Hematopoietic multipotent progenitor cell treated with erythropoietin and hydrocortisone succinate and interleukin-3 and kit ligand, for 15 days (in vitro differentiated cells): ENCODE measurements around the gene TLK1.

ENCODE experiments used
- DNase-seq: peaks from one replicate; pipeline ENCODE4 v3.0.0-alpha.2; 2015; ENCODE audit warnings: low spot score

Gene TLK1

DNA sequence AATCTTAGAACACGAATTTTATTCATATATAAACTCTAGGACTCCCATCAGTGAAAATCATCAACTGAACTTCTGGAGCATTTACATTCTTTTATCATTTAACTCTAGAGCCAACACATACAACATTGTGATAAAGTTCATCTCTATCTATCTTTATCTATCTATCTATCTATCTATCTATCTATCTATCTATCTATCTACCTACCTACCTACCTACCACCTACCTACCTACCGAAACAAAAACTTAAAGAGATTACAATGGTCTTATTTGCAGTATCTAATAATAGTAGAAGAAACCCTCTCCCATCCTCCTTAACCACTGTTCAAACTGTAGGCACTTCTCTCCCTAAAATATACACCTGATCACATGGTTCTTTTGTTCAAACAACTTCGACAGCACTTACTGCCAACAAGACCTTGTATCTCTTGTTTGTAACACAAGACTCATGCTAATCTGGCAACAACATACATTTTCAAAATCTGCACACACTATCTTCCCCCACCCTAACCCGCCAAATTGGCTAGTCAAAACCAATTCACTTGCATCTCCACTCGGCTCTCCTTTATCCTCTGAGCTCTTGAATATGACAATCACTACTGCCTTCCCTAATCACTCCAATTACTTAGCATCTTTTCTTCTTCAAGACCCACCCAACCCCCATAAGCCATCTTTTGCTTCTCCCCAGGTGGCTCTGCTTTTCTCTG is 162.6 kb downstream of the TLK1 start:
- DNase-seq = no peak

DNA sequence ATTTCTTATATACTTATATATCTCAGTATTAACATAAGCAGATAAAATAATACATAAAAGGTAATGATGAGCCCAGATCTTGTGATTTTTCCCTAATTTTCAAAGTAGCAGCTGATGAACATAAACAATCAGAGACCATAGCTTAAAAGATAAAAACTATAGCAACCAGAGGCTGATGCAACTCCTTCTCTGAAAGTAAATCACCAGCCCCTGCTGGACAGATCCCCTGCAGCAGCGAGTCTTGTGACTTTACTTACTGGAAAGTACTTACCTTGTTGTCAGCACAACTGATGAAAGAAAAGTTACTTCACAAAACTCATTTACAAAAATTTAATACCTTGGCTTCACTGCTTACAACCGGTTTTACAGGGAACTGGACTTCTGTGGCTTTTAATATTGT is 164.4 kb downstream of the TLK1 start:
- DNase-seq = no peak

DNA sequence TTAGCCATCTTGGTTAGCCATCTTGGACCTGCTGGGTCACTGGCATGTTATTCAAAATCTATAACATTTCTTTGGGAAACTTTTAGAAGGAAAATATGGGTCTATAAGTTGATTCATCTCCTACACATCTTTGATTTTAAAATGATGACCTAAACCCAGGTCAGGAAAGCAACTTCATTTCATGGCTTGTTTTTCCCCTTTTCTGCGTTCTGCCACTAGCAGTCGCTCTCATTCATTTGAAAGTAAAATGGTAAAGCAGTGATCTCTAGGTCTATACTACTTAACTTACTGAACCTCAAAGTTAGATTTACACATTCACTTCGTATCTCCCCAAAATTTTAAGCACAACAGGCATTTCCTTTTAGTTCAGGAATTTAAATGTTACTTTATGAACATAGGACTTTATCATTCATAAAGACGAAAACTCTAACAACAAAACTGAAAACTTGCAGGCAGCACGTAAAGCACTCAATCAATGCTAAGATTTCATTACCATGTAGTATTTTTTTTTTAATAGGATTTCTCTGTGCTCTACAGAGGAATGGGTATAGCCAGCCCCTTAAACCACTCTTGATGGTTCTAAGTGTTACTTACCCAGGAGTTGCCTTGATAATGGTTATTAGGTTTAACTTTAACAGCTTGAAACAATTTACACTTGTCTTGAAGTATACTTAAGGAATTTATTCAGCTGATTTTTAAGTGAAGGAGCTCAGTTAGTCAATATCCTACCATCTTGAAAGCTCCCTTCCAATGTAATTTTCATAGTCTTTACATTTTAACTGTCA is 169.1 kb downstream of the TLK1 start:
- DNase-seq = no peak

DNA sequence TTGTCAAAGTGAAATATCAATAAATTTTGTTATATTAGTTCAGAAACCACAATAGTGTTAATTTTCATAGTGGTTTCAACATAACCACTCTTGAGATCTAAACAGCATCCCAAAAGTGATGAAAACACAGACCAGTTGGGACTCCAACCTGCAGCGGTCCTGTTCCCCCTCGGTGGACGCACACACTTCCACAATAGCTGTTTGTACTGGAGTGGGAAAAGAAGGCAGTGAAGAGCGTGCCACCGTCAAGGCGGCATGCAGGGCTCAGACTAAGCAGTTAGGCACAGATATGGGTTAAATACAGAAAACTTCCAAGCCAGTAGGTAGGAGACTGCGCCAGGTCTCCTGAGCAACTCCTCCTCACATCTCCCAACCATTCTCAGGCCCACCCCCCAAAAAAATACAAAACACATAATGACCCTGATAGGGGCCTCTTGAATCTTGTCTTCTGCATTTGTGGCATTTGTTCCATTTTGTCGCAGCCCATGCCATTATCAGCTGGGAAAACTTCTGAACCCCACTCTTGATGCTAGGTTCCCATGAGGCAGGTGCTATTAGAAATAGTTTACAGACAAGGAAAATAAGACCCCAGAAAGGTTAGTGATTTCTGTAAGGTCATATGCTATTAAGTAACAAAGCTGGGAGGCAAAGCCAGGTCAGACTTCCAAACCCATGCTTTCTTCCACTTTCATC is 174.0 kb downstream of the TLK1 start:
- DNase-seq = no peak

DNA sequence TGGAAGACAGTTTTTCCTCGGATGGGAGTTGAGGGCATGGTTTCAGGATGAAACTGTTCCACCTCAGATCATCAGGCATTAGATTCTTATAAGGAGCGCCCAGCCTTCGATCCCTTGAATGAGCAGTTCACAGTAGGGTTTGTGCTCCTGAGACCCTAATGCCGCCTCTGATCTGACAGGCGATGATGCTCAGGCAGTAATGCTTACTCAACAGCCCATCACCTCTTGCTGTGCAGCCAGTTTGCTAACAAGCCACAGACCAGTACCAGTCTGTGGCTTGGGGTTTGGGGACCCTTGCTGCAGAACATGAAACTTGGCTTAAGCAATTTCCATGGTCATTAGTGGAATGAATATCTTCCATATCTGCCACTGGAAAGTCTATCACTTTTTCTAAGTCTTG is 175.3 kb downstream of the TLK1 start:
- no peak for DNase-seq

DNA sequence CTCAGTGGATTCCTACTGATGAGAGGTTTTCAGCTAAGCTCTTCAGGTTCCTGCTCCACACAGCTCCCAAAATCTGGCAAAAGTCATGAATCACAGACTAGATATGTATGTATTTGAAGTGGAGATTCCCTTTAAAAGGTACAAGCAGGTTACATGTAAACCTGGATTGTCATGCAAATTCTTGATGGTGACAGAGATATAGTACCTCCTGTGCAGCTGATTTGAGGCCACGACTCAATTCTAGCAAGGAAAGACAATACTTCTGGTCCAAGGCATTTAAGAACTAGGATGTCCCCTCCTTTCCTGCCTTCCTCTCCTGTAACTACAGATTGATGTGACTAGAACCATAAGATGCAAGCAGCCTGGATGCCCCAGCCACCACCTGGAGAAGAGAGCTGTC is 176.6 kb downstream of the TLK1 start:
- no peak for DNase-seq

DNA sequence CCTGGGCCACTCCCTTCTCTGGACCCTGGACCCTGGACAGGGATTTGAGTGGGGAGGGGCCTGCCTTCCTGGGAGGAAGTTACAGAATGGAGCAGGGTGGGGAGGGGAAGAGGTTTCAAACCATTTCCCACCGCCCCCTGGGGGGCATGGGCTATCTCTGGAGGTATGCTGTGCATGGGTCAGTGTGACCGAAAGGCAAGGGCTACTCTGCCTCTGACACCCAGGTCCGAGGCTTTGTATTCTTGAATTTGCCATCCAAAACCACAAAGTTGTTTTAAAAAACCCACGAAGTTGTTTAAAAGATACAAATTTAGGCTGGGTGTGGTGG is 184.8 kb downstream of the TLK1 start:
- no peak for DNase-seq

DNA sequence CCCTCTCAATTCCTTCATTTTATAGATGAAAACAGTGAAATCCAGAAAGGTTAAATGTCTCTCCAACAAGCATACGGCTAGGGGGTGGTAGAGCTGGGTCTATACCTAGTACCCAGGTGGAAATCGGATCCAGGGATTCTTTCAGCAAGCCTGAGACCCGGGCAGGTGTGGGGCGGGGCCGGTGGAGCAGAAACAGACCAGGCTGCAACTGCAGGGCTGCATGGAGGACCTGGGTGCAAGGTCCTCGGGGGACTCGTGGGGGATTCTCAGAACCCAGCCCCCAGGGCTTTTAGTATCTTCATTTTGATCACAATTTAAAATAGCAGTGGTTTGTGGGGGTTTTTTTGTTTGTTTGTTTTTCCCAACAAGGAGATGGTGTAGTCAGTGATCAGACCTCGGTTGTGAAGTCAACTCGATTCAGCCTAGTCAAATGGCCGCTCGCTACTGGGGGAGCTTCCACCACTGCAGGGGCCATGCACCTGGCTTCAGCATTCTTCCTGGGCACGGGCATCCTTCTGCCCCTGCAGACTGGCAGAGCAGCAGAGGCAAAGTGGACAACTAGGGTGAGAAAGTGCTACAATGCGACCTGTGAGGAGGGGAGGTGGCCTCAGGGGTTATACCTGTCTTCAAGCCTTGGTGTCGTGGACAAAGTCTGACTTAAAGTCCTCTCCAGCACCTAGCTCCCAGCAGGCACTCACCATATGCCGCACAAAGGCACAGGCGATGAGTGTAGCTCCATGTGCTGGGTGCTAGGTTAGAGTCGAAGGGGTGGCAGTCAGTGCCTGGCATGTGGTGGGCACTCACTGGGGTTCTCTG is 185.4 kb downstream of the TLK1 start:
- no peak for DNase-seq

DNA sequence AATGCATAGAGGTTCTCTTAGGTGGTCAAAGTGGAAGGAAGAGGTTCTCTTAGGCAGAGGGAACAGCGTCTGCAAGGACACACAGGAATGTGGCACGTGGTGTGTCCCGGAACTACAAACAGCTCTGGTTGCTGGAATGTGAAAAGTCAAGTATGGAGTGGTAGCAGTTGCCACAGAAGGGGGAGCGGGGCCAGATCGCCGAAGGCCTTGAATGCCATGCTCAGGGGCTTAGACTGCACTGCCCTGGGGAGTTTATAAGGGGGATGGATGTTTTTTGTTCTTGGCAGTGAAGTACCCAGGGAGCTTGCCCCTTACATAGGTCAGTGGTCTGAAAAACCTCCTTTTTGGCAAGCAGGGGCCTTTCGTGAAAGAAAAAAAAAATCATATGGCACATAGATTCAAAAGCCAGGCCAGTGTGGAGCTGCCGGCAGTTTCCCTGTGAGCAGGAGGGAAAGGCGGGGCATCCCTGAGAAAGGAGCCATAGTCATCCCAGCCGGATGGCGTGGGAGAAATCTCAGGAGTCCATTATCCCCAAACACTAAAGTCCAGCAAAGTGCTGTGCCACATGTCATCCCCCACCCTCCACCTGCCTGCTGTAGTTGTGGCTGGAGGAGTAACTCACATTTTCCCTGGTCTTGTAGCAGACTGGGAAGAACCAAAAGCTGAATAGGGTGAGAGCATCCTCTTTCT is 186.2 kb downstream of the TLK1 start:
- no peak for DNase-seq

DNA sequence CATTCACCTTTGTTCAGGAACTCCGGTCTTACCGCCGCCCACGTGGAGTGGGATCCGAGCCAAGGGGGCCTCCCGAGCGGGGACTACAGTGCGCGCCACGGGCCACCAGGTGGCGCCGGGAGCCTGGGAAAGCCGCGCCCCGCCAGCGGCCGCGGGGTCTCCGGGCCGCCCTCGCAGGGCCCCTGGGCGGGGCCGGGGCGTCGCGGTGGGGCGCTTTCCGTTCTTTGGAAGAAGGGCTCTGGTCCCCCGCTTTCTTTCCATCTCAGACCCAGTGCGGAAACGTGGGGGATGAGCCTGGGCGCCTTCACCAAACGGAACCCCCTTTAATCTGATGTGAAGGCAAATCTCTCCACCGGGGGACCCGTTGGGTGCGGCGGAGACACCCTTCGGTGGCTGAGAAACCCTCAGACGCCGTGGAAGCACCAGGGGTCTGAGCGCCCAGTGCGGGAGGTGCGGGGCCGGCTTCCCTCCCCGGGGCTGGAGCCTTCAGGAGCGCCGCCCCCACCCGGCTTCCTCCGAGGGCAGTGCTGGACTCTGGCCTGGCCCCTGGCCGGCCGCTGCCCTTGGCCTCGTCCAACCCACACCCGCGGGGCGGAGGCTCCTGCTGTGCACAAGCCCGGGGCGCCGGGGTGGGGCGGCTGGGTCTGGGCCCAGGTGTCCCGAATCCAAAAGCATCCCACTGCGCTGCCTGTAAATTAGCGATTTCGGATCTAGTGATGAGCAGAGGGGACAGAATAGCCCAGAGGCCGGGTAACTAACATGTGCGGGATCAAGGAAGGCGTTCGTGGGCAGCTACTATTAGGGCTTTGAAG is 187.0 kb downstream of the TLK1 start:
- peak; percentile 82 for DNase-seq

DNA sequence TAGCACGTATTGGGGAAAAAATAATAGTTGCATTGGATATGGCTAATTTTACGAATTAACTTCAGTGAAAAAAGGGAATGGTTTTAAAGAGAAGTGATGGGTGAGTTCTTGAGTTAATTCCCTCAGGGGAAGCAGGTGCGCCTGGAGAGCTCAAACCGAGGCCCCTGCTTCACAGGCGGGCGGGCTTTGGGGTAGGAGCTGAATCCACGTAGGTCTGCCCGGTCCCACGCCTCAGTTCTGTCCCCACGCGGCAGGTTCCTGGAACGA is 187.5 kb downstream of the TLK1 start:
- no peak for DNase-seq

DNA sequence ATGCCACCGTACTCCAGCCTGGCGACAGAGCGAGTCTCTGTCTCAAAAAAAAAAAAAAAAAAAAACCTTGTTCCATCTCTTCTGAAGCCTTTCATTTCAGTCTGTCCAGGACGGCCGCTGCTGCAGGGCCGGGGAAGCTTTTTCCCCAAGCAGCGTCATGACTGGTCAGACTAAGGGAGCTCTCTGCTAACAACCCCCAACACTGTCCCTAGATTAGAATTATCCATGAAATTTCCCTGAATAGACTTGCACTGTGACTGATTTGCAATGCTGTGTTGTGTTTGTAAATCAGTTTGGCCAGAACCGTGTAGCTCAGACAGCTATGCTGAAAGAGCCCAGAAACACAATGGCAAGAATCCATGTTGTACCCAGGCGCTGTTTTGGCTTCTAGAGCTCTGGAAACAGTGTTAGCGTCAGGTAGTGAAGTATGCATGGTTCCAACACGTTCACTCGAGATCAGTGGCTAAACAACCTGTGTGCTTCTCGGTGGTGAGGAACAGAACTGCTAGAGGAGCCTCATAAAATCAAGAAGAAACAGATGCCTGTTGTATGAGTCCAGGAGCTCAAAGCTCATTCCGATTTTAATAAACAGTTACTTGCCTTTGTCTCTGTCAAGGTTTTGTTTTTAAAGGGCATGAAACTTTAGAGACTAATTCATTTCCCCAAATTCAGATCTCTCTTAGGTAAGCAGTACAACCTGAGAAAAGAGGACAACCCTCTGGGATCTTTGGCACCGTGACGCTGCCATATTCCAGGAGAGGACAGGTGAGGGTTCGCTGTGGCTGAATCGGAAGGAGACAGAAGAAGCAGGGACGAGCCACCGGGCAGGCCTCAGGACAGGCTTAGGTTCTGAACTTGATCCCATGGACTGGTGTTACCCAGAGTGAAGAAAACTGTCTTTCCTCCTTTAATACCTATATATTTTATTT is 188.1 kb downstream of the TLK1 start:
- no peak for DNase-seq

DNA sequence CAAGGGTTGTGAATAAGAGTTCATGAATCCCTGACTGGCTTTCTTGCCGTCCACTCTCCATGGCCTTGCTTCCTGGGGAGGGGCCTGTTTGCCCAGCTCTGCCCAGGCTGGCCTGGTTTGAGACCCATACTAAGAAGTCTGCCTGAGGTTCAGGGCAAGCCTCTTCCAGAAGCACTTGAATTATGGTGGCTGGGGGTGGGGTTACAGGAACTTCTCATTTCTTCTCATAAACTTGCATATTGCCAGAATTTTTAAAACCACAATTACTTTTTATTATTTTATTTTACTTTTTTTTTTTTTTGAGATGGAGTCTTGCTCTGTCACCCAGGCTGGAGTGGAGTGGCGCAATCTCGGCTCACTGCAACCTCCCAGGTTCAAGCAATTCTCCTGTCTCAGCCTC is 189.6 kb downstream of the TLK1 start:
- no peak for DNase-seq

DNA sequence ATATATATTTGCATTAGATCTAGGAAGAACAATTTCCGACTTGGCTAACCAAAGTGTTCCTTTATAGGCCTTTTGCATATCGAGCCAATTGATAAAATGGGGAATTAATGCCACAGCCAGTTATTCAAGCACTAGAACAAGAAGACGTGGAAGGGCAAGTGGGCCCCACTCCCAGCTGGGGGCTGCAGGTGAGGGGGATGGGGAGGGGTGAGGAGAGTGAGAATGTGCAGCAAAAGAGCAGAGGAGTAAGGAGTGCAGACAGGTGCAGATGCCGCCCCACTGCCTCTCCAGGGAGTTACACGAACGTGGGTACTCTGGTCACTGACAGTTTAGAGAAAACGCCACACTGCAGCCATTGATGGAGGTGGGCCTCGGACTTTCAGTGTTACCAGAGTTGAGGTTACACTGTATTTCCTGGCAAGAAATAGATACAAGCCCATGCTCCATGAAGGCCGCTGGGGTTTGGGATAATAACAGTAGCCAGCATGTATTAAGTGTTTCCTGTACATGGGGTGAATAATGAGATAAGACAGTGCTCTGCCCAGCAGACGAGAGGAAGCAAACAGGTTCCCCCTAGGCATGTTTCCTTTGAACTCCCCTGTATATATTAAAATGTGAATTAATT is 190.7 kb downstream of the TLK1 start:
- no peak for DNase-seq

DNA sequence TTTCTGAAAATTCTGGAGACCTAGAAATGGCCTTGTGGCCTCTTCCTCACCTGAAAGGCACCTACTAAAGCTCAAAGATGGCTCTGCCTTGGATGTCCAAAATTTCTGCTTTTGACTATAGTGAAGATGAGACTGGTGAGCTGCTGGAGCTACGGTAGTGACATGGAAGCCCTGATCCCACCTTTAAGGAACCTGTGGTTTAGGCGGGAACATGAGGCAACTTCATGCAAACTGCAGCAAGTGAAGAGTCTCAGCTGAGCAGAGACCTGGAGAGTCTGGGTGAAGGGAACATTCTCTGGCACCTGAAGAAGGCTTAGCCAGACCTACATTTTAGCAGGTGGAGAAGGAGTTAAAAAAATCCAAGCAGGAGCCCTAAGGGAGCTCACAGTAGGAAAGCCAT is 191.7 kb downstream of the TLK1 start:
- no peak for DNase-seq

DNA sequence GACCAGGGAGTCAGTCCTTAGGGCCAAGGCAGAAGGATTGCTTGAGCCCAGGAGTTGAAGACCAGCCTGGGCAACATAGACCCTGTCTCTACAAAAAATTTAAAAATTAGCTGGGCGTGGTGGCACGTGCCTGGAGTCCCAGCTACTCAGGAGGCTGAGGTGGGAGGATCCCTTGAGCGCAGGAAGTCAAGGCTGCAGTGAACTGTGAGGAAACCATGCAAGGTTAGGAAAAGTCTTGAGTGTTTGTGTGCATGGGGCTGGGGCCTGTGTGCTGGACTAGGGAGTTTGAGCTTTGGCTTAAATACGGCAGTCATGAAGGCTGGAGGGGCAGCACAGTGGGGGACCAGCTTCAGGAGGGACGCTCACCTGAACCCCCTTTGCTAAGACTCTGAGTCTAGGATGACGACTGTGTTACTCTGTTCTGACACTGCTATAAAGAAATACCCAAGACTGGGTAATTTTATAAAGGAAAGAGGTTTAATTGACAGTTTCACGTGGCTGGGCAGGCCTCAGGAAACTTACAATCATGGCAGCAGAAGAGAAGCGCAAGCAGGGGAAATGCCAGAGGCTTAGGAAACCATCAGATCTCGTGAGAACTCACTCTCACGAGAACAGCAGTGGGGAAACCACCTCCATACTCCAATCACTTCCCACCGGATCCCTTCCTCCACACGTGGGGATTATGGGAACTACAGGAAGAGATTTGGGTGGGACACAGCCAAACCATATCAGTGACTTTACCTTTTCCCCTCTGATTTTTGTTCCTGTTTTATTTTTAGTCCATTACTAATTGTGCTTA is 192.3 kb downstream of the TLK1 start:
- DNase-seq = no peak

DNA sequence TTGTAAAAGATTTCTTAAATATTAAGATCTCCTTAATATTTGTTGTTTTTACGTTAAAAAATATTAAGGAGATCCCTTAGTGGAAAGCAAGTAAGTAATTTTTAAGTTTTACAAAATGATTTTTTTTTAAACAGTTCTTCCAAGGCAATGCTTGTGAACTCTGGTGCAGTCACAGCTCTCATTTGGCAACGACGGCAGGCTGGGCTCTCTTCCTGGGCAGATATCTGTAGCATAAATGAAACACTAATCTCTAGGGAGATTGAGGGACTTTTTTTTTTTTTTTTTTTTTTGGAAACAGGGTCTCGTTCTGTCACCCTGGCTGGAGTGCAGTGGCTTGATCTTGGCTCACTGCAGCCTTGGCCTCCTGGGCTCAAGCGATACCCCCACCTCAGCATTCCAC is 193.1 kb downstream of the TLK1 start:
- DNase-seq = no peak

DNA sequence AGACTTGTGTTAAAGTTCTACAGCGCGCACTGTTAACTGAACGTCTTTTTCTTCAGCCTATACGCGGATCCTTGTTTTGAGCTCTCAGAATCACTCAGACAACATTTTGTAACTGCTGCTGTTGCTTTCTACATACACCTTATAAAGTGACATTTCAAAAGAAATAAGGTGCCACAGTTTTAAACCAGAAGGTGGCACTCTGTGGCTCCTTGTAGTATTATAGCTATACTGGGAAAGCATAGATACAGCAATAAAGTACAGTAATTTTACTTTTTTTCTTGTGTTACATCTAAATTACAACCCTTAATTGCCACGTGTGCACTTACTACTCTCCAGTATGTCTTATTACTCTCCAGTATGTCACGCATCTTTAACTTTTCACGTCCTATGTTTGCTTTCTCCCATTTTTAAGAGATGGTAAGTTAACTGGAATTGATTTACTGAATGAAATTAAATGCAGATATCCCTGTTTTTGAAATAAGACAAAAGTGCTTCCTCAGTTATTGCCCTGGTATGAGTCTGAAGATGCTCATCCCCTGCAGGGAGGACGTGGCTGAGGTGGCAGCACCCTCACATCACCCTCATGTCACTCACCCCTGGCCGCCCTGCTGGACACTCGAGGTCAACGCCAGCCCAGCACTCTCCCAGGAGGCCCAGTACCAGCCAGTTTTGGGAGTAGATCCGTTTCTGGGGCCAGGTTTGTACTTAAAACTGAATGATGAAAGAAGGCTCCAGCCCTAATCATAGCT is 193.9 kb downstream of the TLK1 start:
- no peak for DNase-seq
